ENCODE measurements around the gene RAB31. TPM values are rescaled to one million over a fixed set of nuclear protein-coding genes. Genes with fewer than 3 reads are reported as not detected.

Gene RAB31
- total and polyA plus RNA-seq, 2 of the 13 experiments (the other 11 are each of a cell fraction or from before 2014, with no cell fraction given): 1.1 to 1.7 TPM

DNA sequence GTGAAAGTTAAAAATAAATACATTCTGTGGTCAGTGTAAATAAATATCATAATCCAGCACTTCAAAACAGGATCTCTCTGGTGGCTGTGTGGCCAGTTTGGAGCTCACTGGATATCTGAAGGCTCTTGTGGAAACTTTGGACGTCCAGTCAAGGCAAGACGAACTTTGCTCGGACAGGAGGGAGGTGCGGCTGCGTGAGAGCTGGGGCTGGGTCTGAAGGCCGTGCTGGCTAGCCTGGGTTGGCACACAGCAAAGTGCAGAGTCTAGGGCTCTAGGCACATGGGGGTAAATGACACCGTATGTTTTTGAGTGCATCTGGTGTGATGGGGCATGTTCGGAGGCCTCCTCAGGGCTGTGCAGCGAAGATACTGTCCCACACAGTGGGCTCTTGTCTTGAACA lies 98.8 kb downstream of the RAB31 start (continued):
- TF ChIP-seq, protein P1, sequence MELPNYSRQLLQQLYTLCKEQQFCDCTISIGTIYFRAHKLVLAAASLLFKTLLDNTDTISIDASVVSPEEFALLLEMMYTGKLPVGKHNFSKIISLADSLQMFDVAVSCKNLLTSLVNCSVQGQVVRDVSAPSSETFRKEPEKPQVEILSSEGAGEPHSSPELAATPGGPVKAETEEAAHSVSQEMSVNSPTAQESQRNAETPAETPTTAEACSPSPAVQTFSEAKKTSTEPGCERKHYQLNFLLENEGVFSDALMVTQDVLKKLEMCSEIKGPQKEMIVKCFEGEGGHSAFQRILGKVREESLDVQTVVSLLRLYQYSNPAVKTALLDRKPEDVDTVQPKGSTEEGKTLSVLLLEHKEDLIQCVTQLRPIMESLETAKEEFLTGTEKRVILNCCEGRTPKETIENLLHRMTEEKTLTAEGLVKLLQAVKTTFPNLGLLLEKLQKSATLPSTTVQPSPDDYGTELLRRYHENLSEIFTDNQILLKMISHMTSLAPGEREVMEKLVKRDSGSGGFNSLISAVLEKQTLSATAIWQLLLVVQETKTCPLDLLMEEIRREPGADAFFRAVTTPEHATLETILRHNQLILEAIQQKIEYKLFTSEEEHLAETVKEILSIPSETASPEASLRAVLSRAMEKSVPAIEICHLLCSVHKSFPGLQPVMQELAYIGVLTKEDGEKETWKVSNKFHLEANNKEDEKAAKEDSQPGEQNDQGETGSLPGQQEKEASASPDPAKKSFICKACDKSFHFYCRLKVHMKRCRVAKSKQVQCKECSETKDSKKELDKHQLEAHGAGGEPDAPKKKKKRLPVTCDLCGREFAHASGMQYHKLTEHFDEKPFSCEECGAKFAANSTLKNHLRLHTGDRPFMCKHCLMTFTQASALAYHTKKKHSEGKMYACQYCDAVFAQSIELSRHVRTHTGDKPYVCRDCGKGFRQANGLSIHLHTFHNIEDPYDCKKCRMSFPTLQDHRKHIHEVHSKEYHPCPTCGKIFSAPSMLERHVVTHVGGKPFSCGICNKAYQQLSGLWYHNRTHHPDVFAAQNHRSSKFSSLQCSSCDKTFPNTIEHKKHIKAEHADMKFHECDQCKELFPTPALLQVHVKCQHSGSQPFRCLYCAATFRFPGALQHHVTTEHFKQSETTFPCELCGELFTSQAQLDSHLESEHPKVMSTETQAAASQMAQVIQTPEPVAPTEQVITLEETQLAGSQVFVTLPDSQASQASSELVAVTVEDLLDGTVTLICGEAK (IDR thresholded peaks at IDR 0.05): no peak
- TF ChIP-seq, protein P1 (CRISPR knock-in tag; IDR thresholded peaks at IDR 0.05): peak; percentile 47; the same call in 1 of the 2 replicates
- TF ChIP-seq, protein P2, sequence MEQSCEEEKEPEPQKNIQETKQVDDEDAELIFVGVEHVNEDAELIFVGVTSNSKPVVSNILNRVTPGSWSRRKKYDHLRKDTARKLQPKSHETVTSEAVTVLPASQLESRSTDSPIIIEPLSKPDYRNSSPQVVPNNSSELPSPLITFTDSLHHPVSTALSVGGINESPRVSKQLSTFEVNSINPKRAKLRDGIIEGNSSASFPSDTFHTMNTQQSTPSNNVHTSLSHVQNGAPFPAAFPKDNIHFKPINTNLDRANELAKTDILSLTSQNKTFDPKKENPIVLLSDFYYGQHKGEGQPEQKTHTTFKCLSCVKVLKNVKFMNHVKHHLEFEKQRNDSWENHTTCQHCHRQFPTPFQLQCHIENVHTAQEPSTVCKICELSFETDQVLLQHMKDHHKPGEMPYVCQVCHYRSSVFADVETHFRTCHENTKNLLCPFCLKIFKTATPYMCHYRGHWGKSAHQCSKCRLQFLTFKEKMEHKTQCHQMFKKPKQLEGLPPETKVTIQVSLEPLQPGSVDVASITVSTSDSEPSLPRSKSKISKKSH (CRISPR knock-in tag; IDR thresholded peaks at IDR 0.05; ENCODE audit: borderline replicate concordance): no peak
- TF ChIP-seq, protein P3, sequence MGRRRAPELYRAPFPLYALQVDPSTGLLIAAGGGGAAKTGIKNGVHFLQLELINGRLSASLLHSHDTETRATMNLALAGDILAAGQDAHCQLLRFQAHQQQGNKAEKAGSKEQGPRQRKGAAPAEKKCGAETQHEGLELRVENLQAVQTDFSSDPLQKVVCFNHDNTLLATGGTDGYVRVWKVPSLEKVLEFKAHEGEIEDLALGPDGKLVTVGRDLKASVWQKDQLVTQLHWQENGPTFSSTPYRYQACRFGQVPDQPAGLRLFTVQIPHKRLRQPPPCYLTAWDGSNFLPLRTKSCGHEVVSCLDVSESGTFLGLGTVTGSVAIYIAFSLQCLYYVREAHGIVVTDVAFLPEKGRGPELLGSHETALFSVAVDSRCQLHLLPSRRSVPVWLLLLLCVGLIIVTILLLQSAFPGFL (CRISPR knock-in tag; IDR thresholded peaks at IDR 0.05): no peak
- TF ChIP-seq GZF1 (CRISPR knock-in tag; IDR thresholded peaks at IDR 0.05): no peak
- TF ChIP-seq, protein P4, sequence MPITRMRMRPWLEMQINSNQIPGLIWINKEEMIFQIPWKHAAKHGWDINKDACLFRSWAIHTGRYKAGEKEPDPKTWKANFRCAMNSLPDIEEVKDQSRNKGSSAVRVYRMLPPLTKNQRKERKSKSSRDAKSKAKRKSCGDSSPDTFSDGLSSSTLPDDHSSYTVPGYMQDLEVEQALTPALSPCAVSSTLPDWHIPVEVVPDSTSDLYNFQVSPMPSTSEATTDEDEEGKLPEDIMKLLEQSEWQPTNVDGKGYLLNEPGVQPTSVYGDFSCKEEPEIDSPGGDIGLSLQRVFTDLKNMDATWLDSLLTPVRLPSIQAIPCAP (CRISPR knock-in tag; IDR thresholded peaks at IDR 0.05; ENCODE audit: low read depth): no peak
- TF ChIP-seq, protein P5, sequence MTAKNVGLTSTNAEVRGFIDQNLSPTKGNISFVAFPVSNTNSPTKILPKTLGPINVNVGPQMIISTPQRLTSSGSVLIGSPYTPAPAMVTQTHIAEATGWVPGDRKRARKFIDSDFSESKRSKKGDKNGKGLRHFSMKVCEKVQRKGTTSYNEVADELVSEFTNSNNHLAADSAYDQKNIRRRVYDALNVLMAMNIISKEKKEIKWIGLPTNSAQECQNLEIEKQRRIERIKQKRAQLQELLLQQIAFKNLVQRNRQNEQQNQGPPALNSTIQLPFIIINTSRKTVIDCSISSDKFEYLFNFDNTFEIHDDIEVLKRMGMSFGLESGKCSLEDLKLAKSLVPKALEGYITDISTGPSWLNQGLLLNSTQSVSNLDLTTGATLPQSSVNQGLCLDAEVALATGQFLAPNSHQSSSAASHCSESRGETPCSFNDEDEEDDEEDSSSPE (CRISPR knock-in tag; IDR thresholded peaks at IDR 0.05): no peak
- TF ChIP-seq IKZF1 (IDR thresholded peaks at IDR 0.05): no peak
- TF ChIP-seq KAT2B (IDR thresholded peaks at IDR 0.05; ENCODE audit: borderline replicate concordance, low read depth, low read length): no peak
- no peak for TF ChIP-seq HOXA7 (CRISPR knock-in tag; IDR thresholded peaks at IDR 0.05)
- TF ChIP-seq GATAD2A (CRISPR knock-in tag; IDR thresholded peaks at IDR 0.05): peak; percentile 44; the same call in 1 of the 2 replicates
- TF ChIP-seq, protein P6, sequence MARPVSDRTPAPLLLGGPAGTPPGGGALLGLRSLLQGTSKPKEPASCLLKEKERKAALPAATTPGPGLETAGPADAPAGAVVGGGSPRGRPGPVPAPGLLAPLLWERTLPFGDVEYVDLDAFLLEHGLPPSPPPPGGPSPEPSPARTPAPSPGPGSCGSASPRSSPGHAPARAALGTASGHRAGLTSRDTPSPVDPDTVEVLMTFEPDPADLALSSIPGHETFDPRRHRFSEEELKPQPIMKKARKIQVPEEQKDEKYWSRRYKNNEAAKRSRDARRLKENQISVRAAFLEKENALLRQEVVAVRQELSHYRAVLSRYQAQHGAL (CRISPR knock-in tag; IDR thresholded peaks at IDR 0.05; ENCODE audit: not compliant biosample characterization): no peak
- peak; percentile 77; the same call in 1 of the 2 replicates for TF ChIP-seq ZNF788 (CRISPR knock-in tag; IDR thresholded peaks at IDR 0.05; ENCODE audit: borderline replicate concordance)
